IMR-90 (cell line): ENCODE measurements around the gene SORCS1. TPM values are rescaled to one million over a fixed set of nuclear protein-coding genes. Genes with fewer than 3 reads are reported as not detected.

ENCODE experiments used
- ATAC-seq: fragments of 200-7000 bp; cut with Tn5 transposase; 2 replicates; pipeline ENCODE4 v1.9.1; 2020; ENCODE audit warnings: low read depth, mild to moderate bottlenecking, moderate library complexity
- BruUV-seq: library from RNA; stranded (reverse); fragments of 400-500 nt; replicated peaks from 2 replicates; lab custom pipeline; 2021; lab: Mats Ljungman, UMichigan
- CTCF ChIA-PET: fragments of 300-600 bp; formaldehyde crosslinking; extraction: SDS; loops from one replicate; lab custom pipeline; 2021; ENCODE audit warnings: antibody characterized with exemption; lab: Yijun Ruan, JAX
- POLR2A ChIA-PET: fragments of 300-600 bp; sonication (Branson Sonifier 250); formaldehyde crosslinking; loops from one replicate; lab custom pipeline; 2022; ENCODE audit warnings: antibody characterized with exemption; ENCODE audit not compliant: unreplicated experiment; lab: Charles Lee
- DNase-seq: peaks from one replicate; pipeline ENCODE4 v3.0.0; 2013
- H2AFZ ChIP-seq: replicated peaks from 2 replicates; pipeline ENCODE3; 2013; ENCODE audit warnings: low read length, mild to moderate bottlenecking; ENCODE audit not compliant: poor library complexity
- H2AK5ac ChIP-seq: 2 replicates; pipeline ENCODE4 v1.6.1; 2013; ENCODE audit warnings: low read depth, low read length, inconsistent platforms
- H2AK9ac ChIP-seq: replicated peaks from 2 replicates; pipeline ENCODE3; 2013; ENCODE audit warnings: mild to moderate bottlenecking, low read depth, low read length, moderate library complexity; ENCODE audit not compliant: poor library complexity
- H2BK120ac ChIP-seq: 2 replicates; pipeline ENCODE4 v1.6.1; 2013; ENCODE audit warnings: low read depth, low read length, inconsistent platforms
- H2BK15ac ChIP-seq: 3 replicates; pipeline ENCODE4 v1.6.1; 2013; ENCODE audit warnings: low read depth, low read length, inconsistent platforms
- H2BK20ac ChIP-seq: 2 replicates; pipeline ENCODE4 v1.6.1; 2013; ENCODE audit warnings: low read depth, mild to moderate bottlenecking, inconsistent platforms, low read length, moderate library complexity
- H2BK5ac ChIP-seq: 2 replicates; pipeline ENCODE4 v1.6.1; 2013; ENCODE audit warnings: mild to moderate bottlenecking, low read depth, low read length, inconsistent platforms; ENCODE audit not compliant: poor library complexity, severe bottlenecking
- H3K14ac ChIP-seq: replicated peaks from 2 replicates; pipeline ENCODE4 v1.6.1; 2013; ENCODE audit warnings: low read depth, low read length, inconsistent platforms
- H3K18ac ChIP-seq: 2 replicates; pipeline ENCODE4 v1.6.1; 2013; ENCODE audit warnings: low read depth, low read length, control low read depth
- H3K23ac ChIP-seq: 2 replicates; pipeline ENCODE4 v1.6.1; 2013; ENCODE audit warnings: low read depth, low read length, inconsistent platforms
- H3K27ac ChIP-seq: 2 replicates; pipeline ENCODE4 v1.5.1; 2013; ENCODE audit warnings: mild to moderate bottlenecking, control low read depth, low read length; ENCODE audit not compliant: insufficient read depth
- H3K27me3 ChIP-seq: 2 replicates; pipeline ENCODE4 v1.6.1; 2013; ENCODE audit warnings: low read length; ENCODE audit not compliant: control insufficient read depth, insufficient read depth
- H3K36me3 ChIP-seq: 2 replicates; pipeline ENCODE4 v1.6.1; 2013; ENCODE audit warnings: low read length, mixed read lengths; ENCODE audit not compliant: control insufficient read depth, insufficient read depth
- H3K4ac ChIP-seq: 2 replicates; pipeline ENCODE4 v1.6.1; 2013; ENCODE audit warnings: low read depth, low read length, inconsistent platforms
- H3K4me1 ChIP-seq: 2 replicates; pipeline ENCODE4 v1.6.1; 2013; ENCODE audit warnings: low read length, mixed read lengths; ENCODE audit not compliant: control insufficient read depth, insufficient read depth
- H3K4me2 ChIP-seq: 2 replicates; pipeline ENCODE4 v1.6.1; 2013; ENCODE audit warnings: low read depth, mild to moderate bottlenecking, control low read depth, low read length, moderate library complexity
- H3K4me3 ChIP-seq: 2 replicates; pipeline ENCODE4 v1.5.1; 2013; ENCODE audit warnings: low read depth, mild to moderate bottlenecking, control low read depth, low read length, moderate library complexity; ENCODE audit not compliant: insufficient read depth
- H3K56ac ChIP-seq: 2 replicates; pipeline ENCODE4 v1.6.1; 2013; ENCODE audit warnings: low read length, inconsistent platforms; ENCODE audit not compliant: insufficient read depth; ENCODE audit errors: extremely low read depth
- H3K79me1 ChIP-seq, 2 experiments: 2 replicates each; pipeline ENCODE4 v1.6.1; 2013; ENCODE audit warnings: low read length in 2 of 2, inconsistent platforms in 1 of 2, low read depth in 1 of 2
- H3K9ac ChIP-seq: 2 replicates; pipeline ENCODE4 v1.6.1; 2013; ENCODE audit warnings: low read depth, low read length, control low read depth
- H3K9me1 ChIP-seq: 2 replicates; pipeline ENCODE4 v1.6.1; 2013; ENCODE audit warnings: low read length, inconsistent platforms; ENCODE audit not compliant: insufficient read depth
- H3K9me3 ChIP-seq: 2 replicates; pipeline ENCODE4 v1.6.1; 2013; ENCODE audit warnings: low read length; ENCODE audit not compliant: control insufficient read depth, insufficient read depth
- H4K20me1 ChIP-seq: 2 replicates; pipeline ENCODE4 v1.6.1; 2013; ENCODE audit warnings: low read length, inconsistent platforms; ENCODE audit not compliant: insufficient read depth
- H4K5ac ChIP-seq: 2 replicates; pipeline ENCODE4 v1.6.1; 2013; ENCODE audit warnings: mild to moderate bottlenecking, low read depth, low read length, control low read depth
- H4K8ac ChIP-seq, 2 experiments: 2 replicates each; pipeline ENCODE4 v1.6.1; 2013; ENCODE audit warnings: low read depth in 2 of 2, low read length in 2 of 2, control low read depth in 1 of 2, inconsistent platforms in 1 of 2
- H4K91ac ChIP-seq: 2 replicates; pipeline ENCODE4 v1.6.1; 2013; ENCODE audit warnings: low read depth, low read length, inconsistent platforms; ENCODE audit not compliant: insufficient read depth
- CEBPB ChIP-seq: IDR thresholded peaks from 2 replicates; pipeline ENCODE4 v1.6.1; 2012; ENCODE audit warnings: low read depth, low read length, improper control_type of control experiment
- ELK1 ChIP-seq: fragments of 150-350 bp; IDR thresholded peaks from 2 replicates; pipeline ENCODE4 v1.6.1; 2016; ENCODE audit warnings: low read depth, mild to moderate bottlenecking, low read length, moderate library complexity, borderline replicate concordance
- MAFK ChIP-seq: IDR thresholded peaks from 2 replicates; pipeline ENCODE4 v1.6.1; 2012; ENCODE audit warnings: low read depth, low read length, improper control_type of control experiment
- MAZ ChIP-seq: IDR thresholded peaks from 2 replicates; pipeline ENCODE4 v1.6.1; 2012; ENCODE audit warnings: low read depth, mild to moderate bottlenecking, low read length, improper control_type of control experiment, moderate library complexity, borderline replicate concordance
- RCOR1 ChIP-seq: IDR thresholded peaks from 2 replicates; pipeline ENCODE4 v1.6.1; 2012; ENCODE audit warnings: mild to moderate bottlenecking, low read length, improper control_type of control experiment; ENCODE audit not compliant: insufficient replicate concordance
- WGBS, 2 experiments: methylation state at CpG; one replicate each; pipeline versions ENCODE4 v1.1.5 to v1.1.7; 2013; ENCODE audit warnings: missing lambda C conversion rate in 2 of 2; ENCODE audit not compliant: insufficient read length in 1 of 2; ENCODE audit errors: extremely low coverage in 2 of 2; 5-methylcytosine and 5-hydroxymethylcytosine counted together
- dilution Hi-C: fragments of 300-500 bp; cut with HindIII; formaldehyde crosslinking; loops from one replicate; pipeline ENCODE4 v1.14.3; 2018; ENCODE audit warnings: low sequenced_read_pairs; ENCODE audit not compliant: unreplicated experiment
- in situ Hi-C: fragments of 300-500 bp; cut with MboI; formaldehyde crosslinking; loops from 3 replicates; pipeline ENCODE4 v1.14.3; 2019; ENCODE audit warnings: low sequenced_read_pairs, inconsistent platforms, mixed read lengths
- intact Hi-C: fragments of 100-400 bp; cut with micrococcal nuclease; formaldehyde crosslinking; loops from 2 replicates; pipeline ENCODE4 v1.10.0; 2022
- polyA plus RNA-seq, 3 experiments: library from polyadenylated mRNA; depleted of rRNA; stranded (reverse); fragments of >200 nt; gene quantifications; 2 replicates each; pipeline ENCODE4 v1.2.3, GENCODE V29; 2012; ENCODE audit warnings: low replicate concordance in 1 of 3
- total RNA-seq: library from RNA; depleted of rRNA; stranded (reverse); fragments of >200 nt; gene quantifications from 2 replicates; pipeline ENCODE4 v1.2.3, GENCODE V29; 2012
- TF ChIP-seq, protein P1 (sequence below): fragments of 150-350 bp; IDR thresholded peaks from 2 replicates; pipeline ENCODE4 v1.6.1; 2017; ENCODE audit warnings: mild to moderate bottlenecking, antibody characterized with exemption, low read length, low read depth

SORCS1 gene
- total and polyA plus RNA-seq, 2 of the 4 experiments (the other 2 are of a cell fraction) = under 0.01 TPM; not detected in 1

GRCh38 chr10:107103174-107104025 lies 61.1 kb downstream of the SORCS1 start (continued):
- TF ChIP-seq CEBPB = no peak

DNA sequence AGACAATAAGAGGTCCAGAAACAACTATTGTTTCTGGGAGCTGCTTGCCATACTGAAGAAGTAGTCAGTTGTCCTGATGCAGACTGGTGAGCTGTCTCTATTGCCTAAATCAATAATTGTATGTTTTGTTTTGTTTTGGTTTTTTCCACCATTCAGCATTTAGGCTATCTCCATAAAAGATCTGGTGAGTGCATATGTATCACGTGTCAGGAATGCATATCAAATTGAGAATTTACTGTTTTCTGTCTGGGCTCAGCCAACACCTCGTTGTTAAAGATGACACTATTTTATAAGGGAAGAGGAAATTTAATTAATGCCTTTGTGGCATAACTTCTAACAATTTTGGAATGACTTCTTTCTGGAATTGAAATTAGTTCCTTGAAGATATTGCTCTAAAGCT lies 66.2 kb downstream of the SORCS1 start:
- dilution Hi-C loops = no loop called here

More for the DNA sequence above, 66.2 kb downstream of the SORCS1 start:
- ChIA-PET CTCF (no interaction called here), POLR2A (no interaction called here)
- Histone ChIP-seq H3K4me3 (no peak overlapping the region), H3K4ac (no peak overlapping the region), H3K14ac (no peak overlapping the region), H4K91ac (no peak overlapping the region), H2BK20ac (no peak overlapping the region), H3K27me3 (no peaks in the 10 kb centered on the region), H3K79me1 (no peaks in the 10 kb centered on the region), H4K5ac (no peak overlapping the region), H2BK120ac (no peak overlapping the region), H2BK15ac (no peak overlapping the region), H3K9me1 (no peaks in the 10 kb centered on the region), H2BK5ac (no peak overlapping the region), H4K8ac (no peak overlapping the region), H3K18ac (no peak overlapping the region), H3K9me3 (0 out of 2 replicates have a peak, but pooled peaks cover 8% of the 10 kb centered on the region), H2AK9ac (no peak overlapping the region), H3K9ac (no peak overlapping the region), H3K56ac (no peak overlapping the region), H3K4me1 (no peaks in the 10 kb centered on the region), H2AFZ (no peak overlapping the region), H3K36me3 (no peaks in the 10 kb centered on the region), H2AK5ac (no peak overlapping the region), H3K23ac (no peak overlapping the region), H3K27ac (no peak overlapping the region), H4K20me1 (no peaks in the 10 kb centered on the region), H3K4me2 (no peak overlapping the region)
- ATAC-seq (no peak), DNase-seq (no peak)
- no CpG with 5 or more reads among the region's 2 CpGs for WGBS, 2 experiments
- BruUV-seq = no TSS peak
- TF ChIP-seq, protein P1, sequence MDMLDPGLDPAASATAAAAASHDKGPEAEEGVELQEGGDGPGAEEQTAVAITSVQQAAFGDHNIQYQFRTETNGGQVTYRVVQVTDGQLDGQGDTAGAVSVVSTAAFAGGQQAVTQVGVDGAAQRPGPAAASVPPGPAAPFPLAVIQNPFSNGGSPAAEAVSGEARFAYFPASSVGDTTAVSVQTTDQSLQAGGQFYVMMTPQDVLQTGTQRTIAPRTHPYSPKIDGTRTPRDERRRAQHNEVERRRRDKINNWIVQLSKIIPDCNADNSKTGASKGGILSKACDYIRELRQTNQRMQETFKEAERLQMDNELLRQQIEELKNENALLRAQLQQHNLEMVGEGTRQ = no peak
- TF ChIP-seq ELK1 (no peak), RCOR1 (no peak), MAFK (no peak), MAZ (no peak), CEBPB (no peak)
- intact Hi-C loops = no loop called here
- in situ Hi-C loops = no loop called here
